ENCODE measurements around the gene CD180. TPM values are rescaled to one million over a fixed set of nuclear protein-coding genes. Genes with fewer than 3 reads are reported as not detected.

The CD180 gene
- total RNA-seq, 1 experiment from 2014 or later: not detected

- in situ Hi-C loops (cut with HindIII; ENCODE audit: low pct_unique_long_range_greater_than_20kb, low sequenced_read_pairs): no loop called here
- CTCF ChIA-PET: no interaction called here
Measured at GRCh38 chr5:67144183-67144639, 52.4 kb downstream of the CD180 start.

DNA sequence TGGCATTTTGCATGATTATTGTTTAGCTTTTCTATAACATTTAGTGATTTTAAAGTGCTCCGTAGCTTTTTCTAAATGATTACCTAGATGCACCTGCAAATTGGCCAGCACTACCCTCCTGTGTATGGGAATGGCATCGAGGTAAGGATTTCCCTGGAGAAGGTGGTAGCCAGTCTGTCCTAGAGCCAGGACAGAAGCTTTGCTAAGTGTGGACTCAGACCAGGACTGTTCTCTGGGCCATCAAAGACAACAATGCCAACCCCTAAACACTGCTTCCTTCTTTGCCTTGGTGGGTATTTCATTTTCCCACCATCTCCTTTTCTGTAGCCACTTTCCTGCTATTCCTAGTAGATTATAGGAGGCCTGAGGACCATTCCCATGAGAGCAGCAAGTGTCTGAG is 53.0 kb downstream of the CD180 start:
- DNase-seq (ENCODE audit: low read depth, low spot score): no peak
- BruUV-seq (replicated peaks): no TSS peak
- H3K9me3 ChIP-seq (ENCODE audit: control insufficient read depth, insufficient read depth, low read depth, low read length): no peaks in the 10 kb centered on the region
- in situ Hi-C loops (cut with HindIII; ENCODE audit: low pct_unique_long_range_greater_than_20kb, low sequenced_read_pairs): no loop called here
- ChIA-PET CTCF (no interaction called here), POLR2A (no interaction called here)
- intact Hi-C loops (cut with micrococcal nuclease; ENCODE audit: unreplicated experiment): loop anchor here (10.0 kb wide), 1 partner anchor 259 kb away; no protein-coding TSS in a partner anchor
- ATAC-seq: no peak
- TF ChIP-seq POLR2AphosphoS5 (IDR thresholded peaks at IDR 0.05; ENCODE audit: low read depth, low read length) (no peak), SIN3A (IDR thresholded peaks at IDR 0.05; ENCODE audit: borderline replicate concordance, insufficient read depth, low read depth, low read length) (no peak), TCF7L2 (IDR thresholded peaks at IDR 0.05; ENCODE audit: low read depth, low read length) (no peak)
- TF ChIP-seq, protein P1, sequence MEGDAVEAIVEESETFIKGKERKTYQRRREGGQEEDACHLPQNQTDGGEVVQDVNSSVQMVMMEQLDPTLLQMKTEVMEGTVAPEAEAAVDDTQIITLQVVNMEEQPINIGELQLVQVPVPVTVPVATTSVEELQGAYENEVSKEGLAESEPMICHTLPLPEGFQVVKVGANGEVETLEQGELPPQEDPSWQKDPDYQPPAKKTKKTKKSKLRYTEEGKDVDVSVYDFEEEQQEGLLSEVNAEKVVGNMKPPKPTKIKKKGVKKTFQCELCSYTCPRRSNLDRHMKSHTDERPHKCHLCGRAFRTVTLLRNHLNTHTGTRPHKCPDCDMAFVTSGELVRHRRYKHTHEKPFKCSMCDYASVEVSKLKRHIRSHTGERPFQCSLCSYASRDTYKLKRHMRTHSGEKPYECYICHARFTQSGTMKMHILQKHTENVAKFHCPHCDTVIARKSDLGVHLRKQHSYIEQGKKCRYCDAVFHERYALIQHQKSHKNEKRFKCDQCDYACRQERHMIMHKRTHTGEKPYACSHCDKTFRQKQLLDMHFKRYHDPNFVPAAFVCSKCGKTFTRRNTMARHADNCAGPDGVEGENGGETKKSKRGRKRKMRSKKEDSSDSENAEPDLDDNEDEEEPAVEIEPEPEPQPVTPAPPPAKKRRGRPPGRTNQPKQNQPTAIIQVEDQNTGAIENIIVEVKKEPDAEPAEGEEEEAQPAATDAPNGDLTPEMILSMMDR (IDR thresholded peaks at IDR 0.05): no peak
- TF ChIP-seq, protein P2, sequence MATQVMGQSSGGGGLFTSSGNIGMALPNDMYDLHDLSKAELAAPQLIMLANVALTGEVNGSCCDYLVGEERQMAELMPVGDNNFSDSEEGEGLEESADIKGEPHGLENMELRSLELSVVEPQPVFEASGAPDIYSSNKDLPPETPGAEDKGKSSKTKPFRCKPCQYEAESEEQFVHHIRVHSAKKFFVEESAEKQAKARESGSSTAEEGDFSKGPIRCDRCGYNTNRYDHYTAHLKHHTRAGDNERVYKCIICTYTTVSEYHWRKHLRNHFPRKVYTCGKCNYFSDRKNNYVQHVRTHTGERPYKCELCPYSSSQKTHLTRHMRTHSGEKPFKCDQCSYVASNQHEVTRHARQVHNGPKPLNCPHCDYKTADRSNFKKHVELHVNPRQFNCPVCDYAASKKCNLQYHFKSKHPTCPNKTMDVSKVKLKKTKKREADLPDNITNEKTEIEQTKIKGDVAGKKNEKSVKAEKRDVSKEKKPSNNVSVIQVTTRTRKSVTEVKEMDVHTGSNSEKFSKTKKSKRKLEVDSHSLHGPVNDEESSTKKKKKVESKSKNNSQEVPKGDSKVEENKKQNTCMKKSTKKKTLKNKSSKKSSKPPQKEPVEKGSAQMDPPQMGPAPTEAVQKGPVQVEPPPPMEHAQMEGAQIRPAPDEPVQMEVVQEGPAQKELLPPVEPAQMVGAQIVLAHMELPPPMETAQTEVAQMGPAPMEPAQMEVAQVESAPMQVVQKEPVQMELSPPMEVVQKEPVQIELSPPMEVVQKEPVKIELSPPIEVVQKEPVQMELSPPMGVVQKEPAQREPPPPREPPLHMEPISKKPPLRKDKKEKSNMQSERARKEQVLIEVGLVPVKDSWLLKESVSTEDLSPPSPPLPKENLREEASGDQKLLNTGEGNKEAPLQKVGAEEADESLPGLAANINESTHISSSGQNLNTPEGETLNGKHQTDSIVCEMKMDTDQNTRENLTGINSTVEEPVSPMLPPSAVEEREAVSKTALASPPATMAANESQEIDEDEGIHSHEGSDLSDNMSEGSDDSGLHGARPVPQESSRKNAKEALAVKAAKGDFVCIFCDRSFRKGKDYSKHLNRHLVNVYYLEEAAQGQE (IDR thresholded peaks at IDR 0.05; ENCODE audit: insufficient read depth in 1 of 2, low read depth in 2 of 2, low read length in 1 of 2): no peak
- no peaks in the 10 kb centered on the region for H3K4me1 ChIP-seq (ENCODE audit: control insufficient read depth, insufficient read depth, low read length)
- H3K27me3 ChIP-seq (ENCODE audit: control insufficient read depth, insufficient read depth, low read length): no peaks in the 10 kb centered on the region; the same call in 1 of the 2 replicates
- H3K36me3 ChIP-seq (ENCODE audit: control insufficient read depth, insufficient read depth, low read length): no peaks in the 10 kb centered on the region
- H3K4me3 ChIP-seq (ENCODE audit: low read depth in 2 of 2, low read length in 2 of 2): no peak overlapping the region
- H3K27ac ChIP-seq (ENCODE audit: low read length): no peak overlapping the region

More at GRCh38 chr5:67144183-67144639, 52.4 kb downstream of the CD180 start:
- H3K27ac ChIP-seq (ENCODE audit: low read length): no peak overlapping the region
- POLR2A ChIA-PET: no interaction called here
- no peaks in the 10 kb centered on the region for H3K4me1 ChIP-seq (ENCODE audit: control insufficient read depth, insufficient read depth, low read length)
- no TSS peak for BruUV-seq (replicated peaks)
- no peaks in the 10 kb centered on the region for H3K9me3 ChIP-seq (ENCODE audit: control insufficient read depth, insufficient read depth, low read depth, low read length)
- TF ChIP-seq, protein P1 (IDR thresholded peaks at IDR 0.05): no peak
- no peak for TF ChIP-seq SIN3A (IDR thresholded peaks at IDR 0.05; ENCODE audit: borderline replicate concordance, insufficient read depth, low read depth, low read length)
- TF ChIP-seq, protein P2 (IDR thresholded peaks at IDR 0.05; ENCODE audit: insufficient read depth in 1 of 2, low read depth in 2 of 2, low read length in 1 of 2): no peak
- no peak for TF ChIP-seq POLR2AphosphoS5 (IDR thresholded peaks at IDR 0.05; ENCODE audit: low read depth, low read length)
- TF ChIP-seq TCF7L2 (IDR thresholded peaks at IDR 0.05; ENCODE audit: low read depth, low read length): no peak
- ATAC-seq (no peak), DNase-seq (ENCODE audit: low read depth, low spot score) (no peak)
- H3K4me3 ChIP-seq (ENCODE audit: low read depth in 2 of 2, low read length in 2 of 2): no peak overlapping the region
- no peaks in the 10 kb centered on the region; the same call in 1 of the 2 replicates for H3K27me3 ChIP-seq (ENCODE audit: control insufficient read depth, insufficient read depth, low read length)
- intact Hi-C loops (cut with micrococcal nuclease; ENCODE audit: unreplicated experiment): loop anchor here (10.0 kb wide), 1 partner anchor 259 kb away; no protein-coding TSS in a partner anchor
- no peaks in the 10 kb centered on the region for H3K36me3 ChIP-seq (ENCODE audit: control insufficient read depth, insufficient read depth, low read length)
